GM12892 (cell line): ENCODE results near the gene SCGB1D2.

Source experiments
- POLR2A ChIP-seq: IDR thresholded peaks from 2 replicates; pipeline ENCODE4 v1.6.1; 2011; ENCODE audit warnings: low read depth, low read length, control low read depth
- POLR2AphosphoS5 ChIP-seq: IDR thresholded peaks from 2 replicates; pipeline ENCODE4 v1.6.1; 2011; ENCODE audit warnings: low read depth, low read length, control low read depth
- TAF1 ChIP-seq: IDR thresholded peaks from 2 replicates; pipeline ENCODE4 v1.6.1; 2011; ENCODE audit warnings: low read depth, mild to moderate bottlenecking, control low read depth, low read length, borderline replicate concordance

DNA sequence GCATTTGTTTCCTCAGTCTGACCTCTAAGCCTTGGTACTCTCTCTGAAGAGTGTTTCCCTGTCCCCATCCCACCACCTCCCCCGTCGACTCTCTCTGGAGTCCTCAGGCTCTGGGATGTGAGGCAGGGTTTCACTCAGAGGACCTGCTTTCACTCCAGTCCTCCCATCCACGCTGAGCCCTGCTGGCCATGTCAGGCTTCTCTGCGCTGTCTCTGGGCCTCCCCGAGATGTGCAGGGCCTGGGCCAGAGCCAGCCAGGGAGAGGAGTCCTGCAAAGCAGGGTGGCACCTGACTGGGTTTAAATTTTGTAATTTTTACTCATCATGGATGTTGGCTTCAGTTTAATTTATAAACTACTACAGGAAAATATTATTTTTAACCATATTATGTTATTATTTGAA, 31.2 kb downstream of the SCGB1D2 start:
- TF ChIP-seq POLR2AphosphoS5 (no peak), POLR2A (no peak), TAF1 (no peak)
